SH-SY5Y (cell line): ENCODE measurements around the gene GRK6.

ENCODE experiments used
- GATA2 ChIP-seq: IDR thresholded peaks from 2 replicates; pipeline ENCODE4 v1.6.1; 2011; ENCODE audit warnings: mild to moderate bottlenecking, low read depth, low read length
- GATA3 ChIP-seq: IDR thresholded peaks from 2 replicates; pipeline ENCODE4 v1.6.1; 2011; ENCODE audit warnings: low read depth, mild to moderate bottlenecking, low read length, moderate library complexity

The GRK6 gene

DNA sequence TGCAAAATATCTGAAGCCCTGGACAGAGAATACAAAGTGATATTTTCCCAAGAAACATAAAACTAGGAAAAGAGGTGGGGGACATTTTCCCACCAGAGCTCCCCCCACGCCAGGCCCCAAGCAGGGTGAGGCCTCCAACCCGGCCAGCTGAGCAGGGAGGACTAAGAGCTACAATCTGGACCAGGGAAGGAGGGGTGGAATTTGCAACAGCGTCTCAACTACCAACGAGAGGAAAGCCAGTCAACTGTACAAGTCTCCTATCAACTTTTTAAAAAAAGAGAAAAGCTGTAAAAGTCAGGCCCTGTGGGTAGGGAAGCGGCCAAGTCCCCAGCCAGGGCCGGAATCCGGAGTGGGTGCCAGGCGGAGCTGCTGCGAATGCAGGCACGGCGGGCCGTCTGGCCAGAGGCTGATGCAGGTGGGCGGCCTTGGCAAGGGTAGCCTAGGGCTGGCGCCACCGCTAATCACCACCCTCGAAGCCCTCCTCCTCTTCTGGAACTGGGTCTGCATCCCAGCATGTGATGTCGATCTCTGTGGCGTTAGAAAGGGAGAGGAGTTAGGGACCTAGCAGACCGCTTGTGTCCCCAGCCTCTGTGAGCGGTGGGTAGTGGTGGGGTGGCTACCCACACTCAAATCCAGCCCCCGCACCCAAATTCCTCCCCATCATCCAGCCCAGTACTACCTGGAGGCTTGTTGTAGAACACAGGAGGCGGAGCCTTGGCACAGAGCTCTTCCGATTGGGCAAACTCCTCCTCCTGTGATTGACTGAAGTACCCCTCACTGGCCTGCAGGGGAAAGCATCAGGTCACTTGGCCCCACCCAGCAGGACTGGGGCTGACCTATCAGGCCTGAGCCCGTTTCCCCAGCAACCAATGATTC is 30.7 kb downstream of the GRK6 start:
- TF ChIP-seq GATA2 (no peak), GATA3 (no peak)

DNA sequence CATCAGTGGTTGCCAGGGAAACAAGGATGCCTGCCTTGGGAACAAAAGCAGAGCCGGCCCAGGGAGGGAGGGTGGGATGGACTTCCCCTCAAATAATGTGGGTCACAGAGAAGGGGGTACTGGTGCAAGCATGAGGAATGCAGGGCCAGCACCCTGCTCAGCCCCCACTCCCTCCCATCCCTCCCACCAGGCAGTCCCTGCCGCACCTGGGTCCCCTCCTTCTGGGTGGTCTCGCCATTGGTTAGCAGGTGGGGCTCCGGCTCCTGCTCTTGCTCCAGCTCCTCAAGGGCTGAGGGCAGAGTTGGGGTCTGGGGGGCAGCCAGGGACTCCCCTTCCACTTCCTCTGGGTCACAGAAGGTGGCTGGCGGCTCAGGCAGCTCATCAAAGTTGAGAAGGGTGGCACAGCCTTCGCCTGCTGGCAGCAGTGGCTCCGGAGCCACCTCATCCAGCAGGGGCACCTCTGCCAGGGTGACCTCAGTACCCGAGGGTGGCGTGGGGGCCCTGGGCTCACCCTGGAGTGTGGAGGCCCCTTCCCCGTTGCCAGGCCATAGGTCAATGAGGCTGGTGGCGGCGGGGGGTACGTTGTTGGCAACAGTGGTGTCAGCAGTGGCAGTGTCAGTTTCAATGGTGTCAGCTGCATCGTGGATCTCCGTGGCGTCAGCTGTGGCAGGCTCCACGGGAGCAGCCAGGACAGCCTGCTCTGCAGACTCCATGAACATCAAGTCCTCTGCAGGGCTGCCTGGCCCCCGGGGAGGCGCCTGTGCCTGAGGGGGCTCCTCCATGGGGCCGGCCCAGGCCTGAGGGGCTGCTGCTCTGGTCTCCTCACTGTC is 31.6 kb downstream of the GRK6 start:
- TF ChIP-seq GATA2 (no peak), GATA3 (no peak)

DNA sequence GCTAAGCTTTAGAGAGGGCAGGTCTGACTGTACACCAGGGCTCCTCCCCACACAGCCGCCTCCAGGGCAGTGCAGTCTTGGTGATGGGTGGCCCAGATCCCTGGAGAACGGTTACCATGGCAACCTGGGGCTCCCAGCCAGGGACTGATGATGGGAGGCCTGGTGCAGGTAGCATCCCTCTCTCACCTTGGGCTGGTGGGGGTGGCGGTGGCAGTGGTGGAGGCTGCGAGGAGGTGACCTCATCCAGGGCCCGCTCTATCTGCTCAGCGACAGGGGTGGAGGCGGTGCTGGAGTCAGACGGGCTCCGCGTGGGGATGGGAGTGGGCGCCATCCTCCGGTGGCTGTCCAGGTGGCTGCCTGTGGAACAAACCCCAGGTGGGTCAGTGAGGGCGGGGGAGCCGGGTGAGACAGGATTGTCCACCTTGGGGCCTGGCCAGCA is 32.5 kb downstream of the GRK6 start:
- TF ChIP-seq GATA2 (no peak), GATA3 (no peak)

DNA sequence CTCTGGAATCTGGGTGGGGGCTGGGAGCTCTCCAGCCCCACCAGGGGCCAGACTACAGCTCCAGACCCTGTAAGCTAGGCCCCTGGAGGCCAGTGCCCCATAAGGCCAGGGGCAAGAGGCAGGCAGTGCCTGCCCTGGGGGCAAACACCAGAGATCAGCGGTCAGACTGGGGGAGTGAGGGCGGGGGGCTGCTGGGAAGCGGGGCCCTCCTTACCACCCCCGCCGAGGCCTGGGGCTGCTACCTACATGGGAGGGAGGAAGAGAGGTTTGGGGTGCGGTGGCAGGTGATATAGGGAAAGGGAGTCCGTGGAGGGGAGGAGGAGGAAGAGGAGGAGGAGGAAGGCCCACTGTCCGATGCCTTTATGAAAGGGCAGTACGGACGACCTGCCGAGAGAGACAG is 32.9 kb downstream of the GRK6 start:
- TF ChIP-seq GATA2 (no peak), GATA3 (no peak)

DNA sequence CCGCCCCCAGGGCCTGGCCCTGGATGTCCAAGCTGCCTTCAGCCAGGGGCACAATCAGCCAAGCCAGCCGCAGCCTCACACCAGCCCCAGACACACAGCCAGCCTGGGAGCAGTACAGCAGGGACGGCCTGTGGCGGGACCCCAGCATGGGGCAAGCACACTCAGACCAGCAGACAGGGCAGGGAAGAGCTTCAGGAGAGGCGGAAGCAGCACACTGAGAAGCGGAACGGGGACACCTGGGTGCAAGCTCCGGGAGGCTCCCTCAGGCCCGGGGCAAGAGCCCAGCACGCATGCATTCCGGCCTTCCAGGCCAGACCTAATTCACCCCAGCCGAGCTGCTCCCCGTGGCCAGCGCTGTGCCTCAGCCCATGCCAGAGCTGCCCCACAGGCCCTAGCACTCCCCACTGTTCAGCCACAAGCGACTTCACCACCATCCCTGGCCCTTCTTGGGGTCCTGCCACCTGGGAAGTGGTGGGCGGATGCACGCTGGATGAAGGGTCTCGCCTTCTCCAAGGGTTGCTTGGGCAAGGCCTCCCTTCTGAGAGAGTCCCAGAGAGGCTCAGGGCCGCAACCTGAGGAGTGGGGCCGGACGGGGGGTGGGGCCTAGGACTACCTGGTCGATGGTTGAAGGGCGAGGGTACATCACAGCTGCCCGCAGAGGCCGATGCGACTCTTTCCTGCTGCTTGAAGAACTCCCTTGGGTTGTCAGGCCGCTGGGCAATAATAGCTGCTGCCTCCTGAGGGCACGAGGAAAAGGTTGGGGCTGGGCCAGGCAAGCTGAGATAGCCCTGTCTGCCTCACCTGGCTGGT is 33.5 kb downstream of the GRK6 start:
- TF ChIP-seq GATA3 (no peak), GATA2 (no peak)

DNA sequence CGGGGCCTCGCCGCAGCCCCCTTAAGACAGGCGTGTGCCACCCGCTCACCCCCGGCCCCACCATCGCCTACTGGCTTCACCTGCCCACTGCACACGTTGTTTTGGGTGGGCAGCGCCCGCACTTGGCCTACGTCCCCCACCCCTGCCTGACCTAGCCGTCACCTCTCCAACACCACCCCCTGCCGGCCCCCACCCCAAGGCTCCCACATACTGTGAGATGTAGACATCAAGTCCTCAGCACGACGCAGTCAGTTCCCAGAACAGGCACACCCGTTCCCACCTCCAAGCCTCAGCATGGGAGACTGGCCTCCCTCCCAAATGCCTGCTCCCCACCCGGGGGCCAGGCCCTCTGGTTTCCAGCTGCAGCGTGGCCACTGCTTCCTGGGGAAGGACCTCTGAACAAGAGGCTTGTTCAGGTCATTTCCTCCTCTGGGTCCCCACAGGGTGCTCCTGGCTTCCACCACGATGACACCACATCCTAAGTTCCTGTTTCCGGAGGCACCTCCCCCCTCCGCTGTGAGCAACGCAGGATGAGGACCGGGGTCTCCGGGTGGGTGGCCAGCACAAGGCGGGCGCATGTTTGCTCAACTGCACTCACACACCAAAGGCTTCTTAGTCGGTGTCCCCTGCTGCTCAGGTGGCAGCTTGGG is 35.7 kb downstream of the GRK6 start:
- TF ChIP-seq GATA3, result no peak
- no peak for TF ChIP-seq GATA2

DNA sequence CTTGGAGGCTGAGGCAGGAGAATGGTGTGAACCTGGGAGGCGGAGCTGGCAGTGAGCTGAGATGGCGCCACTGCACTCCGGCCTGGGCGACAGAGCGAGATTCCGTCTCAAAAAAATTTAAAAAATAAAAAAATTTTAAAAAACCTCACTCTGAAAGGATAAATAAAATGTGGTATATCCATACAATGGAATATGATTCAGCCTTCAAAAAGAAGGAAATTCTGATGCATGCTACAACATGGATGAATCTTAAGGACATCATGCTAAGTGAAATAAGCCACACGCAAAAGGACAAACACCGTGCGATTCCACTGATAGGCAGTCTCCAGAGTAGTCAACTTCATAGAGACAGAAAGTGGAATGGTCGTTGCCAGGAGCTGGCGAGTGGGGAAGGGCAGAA is 38.6 kb downstream of the GRK6 start:
- TF ChIP-seq GATA2 (no peak), GATA3 (no peak)

DNA sequence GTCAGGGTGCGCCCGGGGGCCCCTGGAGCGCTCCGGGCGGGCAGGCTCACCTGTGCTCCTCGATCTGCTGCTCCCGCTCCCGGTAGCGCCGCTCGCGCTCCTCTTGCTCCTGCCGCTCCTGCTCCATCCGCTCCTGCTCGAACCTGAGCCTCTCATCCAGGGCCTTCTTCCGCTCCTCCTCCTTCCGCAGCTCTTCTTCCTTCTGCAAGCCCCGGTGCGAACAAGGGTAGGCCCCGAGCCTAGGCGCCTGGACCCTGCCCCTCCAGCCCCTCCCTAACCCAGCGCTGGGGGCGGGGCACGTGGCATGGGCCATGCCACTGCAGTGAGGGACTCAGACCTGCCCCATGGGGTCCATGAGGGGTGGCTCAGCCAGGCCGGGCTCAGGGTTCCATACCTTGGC is 40.4 kb downstream of the GRK6 start:
- TF ChIP-seq GATA2 (no peak), GATA3 (no peak)

DNA sequence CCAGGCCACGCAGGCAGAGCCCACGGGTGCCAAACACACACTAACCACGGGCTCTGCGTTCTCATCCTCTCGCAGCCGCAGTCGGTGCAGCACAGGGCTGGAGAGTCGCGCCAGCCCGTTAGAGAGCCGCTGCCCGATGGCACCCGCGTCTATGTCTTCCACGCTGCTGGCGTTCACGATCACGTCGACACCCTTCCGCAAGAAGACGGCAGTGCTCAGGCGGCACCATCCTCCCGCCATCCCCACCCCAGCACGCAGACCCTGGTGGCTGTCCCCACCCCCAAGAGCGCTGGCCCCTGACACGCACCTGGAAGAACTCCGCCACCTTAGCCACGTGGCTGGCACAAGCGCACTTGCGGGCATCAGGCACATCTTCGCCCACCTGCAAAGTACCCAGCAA is 41.0 kb downstream of the GRK6 start:
- no peak for TF ChIP-seq GATA3

DNA sequence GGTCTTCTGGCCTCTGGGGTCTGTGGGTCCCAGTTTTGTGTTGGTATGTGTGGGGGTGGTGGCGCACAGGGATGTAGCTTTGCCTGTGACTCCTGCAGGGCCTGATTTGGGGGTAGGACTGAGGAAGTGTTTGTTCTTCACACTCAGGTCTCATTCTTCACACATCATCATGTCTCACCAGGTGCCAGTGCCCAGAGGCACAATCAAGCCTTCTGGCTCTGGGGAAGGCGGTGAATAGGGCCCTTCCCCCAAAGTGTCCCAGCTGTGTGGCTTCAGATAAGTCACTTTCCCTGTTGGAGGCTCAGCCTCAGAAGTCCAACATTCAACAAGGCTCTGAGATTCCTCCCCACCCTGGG is 41.8 kb downstream of the GRK6 start:
- TF ChIP-seq GATA3 (no peak), GATA2 (no peak)

DNA sequence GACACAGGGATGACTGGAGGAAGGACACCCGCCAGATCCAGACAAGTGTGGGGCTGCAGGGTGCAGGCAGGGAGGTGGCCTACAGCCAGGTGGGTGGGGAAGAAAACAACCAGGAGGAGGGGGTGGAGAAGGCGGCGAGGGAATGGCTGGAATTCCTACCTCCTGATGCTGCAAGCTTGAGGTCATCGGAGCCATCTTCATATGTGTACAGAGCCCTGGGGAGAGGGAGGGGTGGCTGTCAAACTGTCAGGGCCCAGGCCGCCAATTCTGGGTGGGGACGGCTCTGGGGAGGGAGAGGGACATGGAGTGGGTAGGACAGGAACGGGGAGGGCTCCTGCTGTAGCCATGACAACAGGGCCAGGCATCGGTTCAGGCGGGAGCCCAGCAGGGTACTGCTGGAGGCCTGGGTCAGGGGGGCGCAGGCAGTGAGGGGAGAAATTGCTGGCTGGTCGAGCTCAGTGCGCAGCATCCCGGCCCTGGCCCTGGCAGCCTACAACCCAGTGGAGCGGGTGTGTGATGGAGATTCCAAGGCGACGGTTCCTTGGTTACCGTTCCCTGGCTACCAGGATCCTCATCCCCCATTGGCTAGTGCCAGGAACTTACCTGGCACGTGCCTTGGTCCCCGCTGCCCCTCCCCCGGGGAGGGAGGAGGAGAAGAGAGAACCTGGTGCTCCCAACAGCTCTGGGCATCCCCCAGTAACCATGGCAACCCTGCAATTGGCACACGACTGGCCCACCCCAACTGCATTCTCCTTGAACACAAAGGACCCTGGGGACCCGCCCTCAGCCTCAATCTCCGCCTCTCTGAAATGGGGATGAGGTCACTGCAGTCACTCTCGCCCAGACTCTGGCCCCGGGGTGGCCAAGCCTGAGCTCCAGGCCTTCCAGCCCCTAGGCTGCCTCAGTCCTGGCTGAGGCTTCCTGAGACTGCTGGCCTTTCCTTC is 42.5 kb downstream of the GRK6 start:
- TF ChIP-seq GATA2 (no peak), GATA3 (no peak)

DNA sequence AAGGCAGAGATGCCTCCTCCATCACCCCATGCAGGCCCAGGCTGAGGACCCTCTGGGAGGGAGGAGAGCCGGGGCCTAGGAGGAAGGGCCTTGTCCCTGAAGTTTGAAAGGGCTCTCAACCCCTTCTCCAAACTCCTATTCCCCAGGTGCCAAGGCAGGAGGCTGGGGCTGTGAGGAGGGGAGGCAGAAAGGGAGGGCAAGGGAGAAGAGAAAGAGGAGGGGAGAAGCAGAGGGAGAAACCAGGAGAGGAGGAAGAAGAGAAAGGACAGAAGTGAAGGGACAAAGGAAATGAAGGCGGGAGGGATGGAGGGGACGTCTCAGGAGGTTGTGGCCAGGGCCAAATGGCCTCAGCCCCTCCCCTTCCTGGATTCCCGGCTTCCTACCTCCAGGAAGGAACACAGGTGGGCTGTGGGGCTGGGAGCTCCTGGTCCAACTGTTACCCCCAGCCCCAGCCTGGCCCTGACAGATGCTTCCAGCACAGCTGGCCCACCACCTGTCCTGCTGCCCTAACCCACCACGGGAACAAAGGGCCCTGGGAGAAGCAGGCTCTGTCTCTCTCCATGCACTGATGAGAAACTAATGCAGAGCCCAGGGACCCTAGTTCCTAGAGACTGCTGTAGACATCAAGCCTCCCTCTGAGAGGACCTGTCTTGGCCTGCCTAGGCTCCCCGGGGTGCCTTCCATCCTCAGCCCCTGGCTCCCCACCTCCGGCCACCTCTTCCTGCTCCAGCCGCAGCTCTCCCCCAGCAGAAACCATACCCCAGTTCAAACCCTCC is 43.5 kb downstream of the GRK6 start:
- TF ChIP-seq GATA3 (no peak), GATA2 (no peak)
